H1 (cell line): ENCODE measurements around the gene BICD1.

ENCODE experiments used
- CBX8 ChIP-seq: fragments of 300-800, 300-1000 bp; sonication (generic); IDR thresholded peaks from 2 replicates; pipeline ENCODE4 v1.7.1; 2016; ENCODE audit warnings: low read depth, low read length, borderline replicate concordance
- EZH2 ChIP-seq: fragments of 200-600 bp; sonication (generic); IDR thresholded peaks from 2 replicates; pipeline ENCODE4 v1.7.1; 2012; ENCODE audit warnings: low read depth, mild to moderate bottlenecking, moderate library complexity, low read length, inconsistent platforms; ENCODE audit not compliant: severe bottlenecking
- GABPA ChIP-seq: IDR thresholded peaks from 2 replicates; pipeline ENCODE4 v1.6.1; 2011; ENCODE audit warnings: mild to moderate bottlenecking, low read length, moderate library complexity, borderline replicate concordance; ENCODE audit not compliant: insufficient read depth
- PHF8 ChIP-seq: fragments of 200-600 bp; sonication (generic); conservative IDR thresholded peaks from 2 replicates; pipeline ENCODE4 v1.7.1; 2012; ENCODE audit warnings: low read depth, mild to moderate bottlenecking, inconsistent platforms, low read length, moderate library complexity
- POLR2A ChIP-seq, 2 experiments: IDR thresholded peaks; 1 replicate in 1 of 2; 2 replicates in 1 of 2; pipeline ENCODE4 v1.6.1; 2011; ENCODE audit warnings: low read depth in 2 of 2, low read length in 2 of 2, mild to moderate bottlenecking in 2 of 2; ENCODE audit errors: control extremely low read depth in 1 of 2
- POLR2AphosphoS5 ChIP-seq: IDR thresholded peaks from 2 replicates; pipeline ENCODE4 v1.6.1; 2011; ENCODE audit warnings: low read depth, low read length
- RBBP5 ChIP-seq: IDR thresholded peaks from 2 replicates; pipeline ENCODE4 v1.7.1; 2012; ENCODE audit warnings: low read depth, mild to moderate bottlenecking, inconsistent platforms, low read length, moderate library complexity, borderline replicate concordance
- SUZ12 ChIP-seq: fragments of 200-600 bp; sonication (generic); IDR thresholded peaks from 2 replicates; pipeline ENCODE4 v1.6.1; 2012; ENCODE audit warnings: mild to moderate bottlenecking, inconsistent platforms, low read length, moderate library complexity, mixed read lengths
- TAF1 ChIP-seq: IDR thresholded peaks from 2 replicates; pipeline ENCODE4 v1.6.1; 2011; ENCODE audit warnings: mild to moderate bottlenecking, low read depth, low read length
- TF ChIP-seq, protein P1 (sequence below): IDR thresholded peaks from 2 replicates; pipeline ENCODE4 v1.6.1; 2012; ENCODE audit warnings: inconsistent platforms
- TF ChIP-seq, protein P2 (sequence below), 3 experiments: IDR thresholded peaks; 1 replicate in 2 of 3; 2 replicates in 1 of 3; pipeline versions ENCODE4 v1.5.1 to v1.6.1; 2011; ENCODE audit warnings: low read length in 3 of 3, mild to moderate bottlenecking in 3 of 3, inconsistent platforms in 2 of 3, low read depth in 1 of 3, moderate library complexity in 1 of 3; ENCODE audit not compliant: insufficient read depth in 1 of 3; ENCODE audit errors: control extremely low read depth in 1 of 3
- TF ChIP-seq, protein P3 (sequence below): IDR thresholded peaks from 2 replicates; pipeline ENCODE4 v1.6.1; 2012; ENCODE audit warnings: low read length, inconsistent platforms

GRCh38 chr12:32226768-32227167 lies 120.1 kb downstream of the BICD1 start:
- TF ChIP-seq, protein P1, sequence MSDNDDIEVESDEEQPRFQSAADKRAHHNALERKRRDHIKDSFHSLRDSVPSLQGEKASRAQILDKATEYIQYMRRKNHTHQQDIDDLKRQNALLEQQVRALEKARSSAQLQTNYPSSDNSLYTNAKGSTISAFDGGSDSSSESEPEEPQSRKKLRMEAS = no peak
- TF ChIP-seq, protein P2, sequence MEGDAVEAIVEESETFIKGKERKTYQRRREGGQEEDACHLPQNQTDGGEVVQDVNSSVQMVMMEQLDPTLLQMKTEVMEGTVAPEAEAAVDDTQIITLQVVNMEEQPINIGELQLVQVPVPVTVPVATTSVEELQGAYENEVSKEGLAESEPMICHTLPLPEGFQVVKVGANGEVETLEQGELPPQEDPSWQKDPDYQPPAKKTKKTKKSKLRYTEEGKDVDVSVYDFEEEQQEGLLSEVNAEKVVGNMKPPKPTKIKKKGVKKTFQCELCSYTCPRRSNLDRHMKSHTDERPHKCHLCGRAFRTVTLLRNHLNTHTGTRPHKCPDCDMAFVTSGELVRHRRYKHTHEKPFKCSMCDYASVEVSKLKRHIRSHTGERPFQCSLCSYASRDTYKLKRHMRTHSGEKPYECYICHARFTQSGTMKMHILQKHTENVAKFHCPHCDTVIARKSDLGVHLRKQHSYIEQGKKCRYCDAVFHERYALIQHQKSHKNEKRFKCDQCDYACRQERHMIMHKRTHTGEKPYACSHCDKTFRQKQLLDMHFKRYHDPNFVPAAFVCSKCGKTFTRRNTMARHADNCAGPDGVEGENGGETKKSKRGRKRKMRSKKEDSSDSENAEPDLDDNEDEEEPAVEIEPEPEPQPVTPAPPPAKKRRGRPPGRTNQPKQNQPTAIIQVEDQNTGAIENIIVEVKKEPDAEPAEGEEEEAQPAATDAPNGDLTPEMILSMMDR (IDR thresholded peaks at IDR 0.05; ENCODE audit: control extremely low read depth in 1 of 3, insufficient read depth in 1 of 3, low read depth in 1 of 3, low read length in 3 of 3) = no peak
- no peak for TF ChIP-seq POLR2AphosphoS5
- no peak for TF ChIP-seq GABPA
- TF ChIP-seq RBBP5 = no peak
- no peak for TF ChIP-seq PHF8
- TF ChIP-seq CBX8 = no peak
- TF ChIP-seq SUZ12 = no peak
- TF ChIP-seq, protein P3, sequence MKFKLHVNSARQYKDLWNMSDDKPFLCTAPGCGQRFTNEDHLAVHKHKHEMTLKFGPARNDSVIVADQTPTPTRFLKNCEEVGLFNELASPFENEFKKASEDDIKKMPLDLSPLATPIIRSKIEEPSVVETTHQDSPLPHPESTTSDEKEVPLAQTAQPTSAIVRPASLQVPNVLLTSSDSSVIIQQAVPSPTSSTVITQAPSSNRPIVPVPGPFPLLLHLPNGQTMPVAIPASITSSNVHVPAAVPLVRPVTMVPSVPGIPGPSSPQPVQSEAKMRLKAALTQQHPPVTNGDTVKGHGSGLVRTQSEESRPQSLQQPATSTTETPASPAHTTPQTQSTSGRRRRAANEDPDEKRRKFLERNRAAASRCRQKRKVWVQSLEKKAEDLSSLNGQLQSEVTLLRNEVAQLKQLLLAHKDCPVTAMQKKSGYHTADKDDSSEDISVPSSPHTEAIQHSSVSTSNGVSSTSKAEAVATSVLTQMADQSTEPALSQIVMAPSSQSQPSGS = no peak
- TF ChIP-seq TAF1 = no peak
- TF ChIP-seq POLR2A (IDR thresholded peaks at IDR 0.05; ENCODE audit: control extremely low read depth in 1 of 2, low read depth in 2 of 2, low read length in 2 of 2) = no peak
- no peak for TF ChIP-seq EZH2
